Thyroid gland (tissue), 4 donors: ENCODE results near the gene URAD. TPM values are rescaled to one million over a fixed set of nuclear protein-coding genes. Genes with fewer than 3 reads are reported as not detected.

Experiments used
- DNase-seq, 2 donors: peaks; one replicate each; pipeline ENCODE4 v3.0.0-alpha.2; 2019
- H3K27ac ChIP-seq, 3 donors: fragments of 200-600 bp; sonication (generic); 1 replicate in 2 of 3; 2 replicates in 1 of 3; pipeline ENCODE4 v1.5.1; 2016 to 2019; ENCODE audit warnings: mild to moderate bottlenecking in 1 of 3, moderate library complexity in 1 of 3
- H3K27me3 ChIP-seq: fragments of 200-600 bp; sonication (generic); one replicate; pipeline ENCODE4 v1.5.1; 2019
- H3K36me3 ChIP-seq, 2 donors: fragments of 200-600 bp; sonication (generic); one replicate each; pipeline ENCODE4 v1.5.1; 2016 to 2019
- H3K4me1 ChIP-seq, 2 donors: fragments of 200-600 bp; sonication (generic); one replicate each; pipeline ENCODE4 v1.5.1; 2017 to 2019
- H3K4me3 ChIP-seq, 3 donors: fragments of 200-600 bp; sonication (generic); replicated peaks in 1 of 3; 1 replicate in 2 of 3; 2 replicates in 1 of 3; pipeline ENCODE4 v1.5.1; 2016; ENCODE audit warnings: mild to moderate bottlenecking in 1 of 3
- H3K9me3 ChIP-seq: fragments of 200-600 bp; sonication (generic); one replicate; pipeline ENCODE4 v1.5.1; 2017
- CTCF ChIP-seq, 6 experiments: fragments of 200-600 bp in 3 of 6; fragments of 450-650 bp in 3 of 6; sonication (generic) in 3 of 6; IDR thresholded peaks; one replicate each; pipeline ENCODE4 v1.5.1; 2016 to 2019; ENCODE audit warnings: antibody characterized with exemption in 6 of 6, mild to moderate bottlenecking in 2 of 6, inconsistent platforms in 1 of 6, moderate library complexity in 1 of 6
- POLR2A ChIP-seq, 2 donors: fragments of 450-650 bp; IDR thresholded peaks; one replicate each; pipeline ENCODE4 v1.6.1; 2017; ENCODE audit warnings: antibody characterized with exemption in 2 of 2, mild to moderate bottlenecking in 2 of 2, moderate library complexity in 1 of 2
- WGBS, 2 donors: methylation state at CpG; one replicate each; pipeline ENCODE4 v1.1.5; 2017; 5-methylcytosine and 5-hydroxymethylcytosine counted together
- intact Hi-C: fragments of 100-400 bp; cut with DNase I; formaldehyde crosslinking; loops from one replicate; pipeline ENCODE4 v1.15.1; 2023
- total RNA-seq, 4 donors: library from RNA; depleted of rRNA; stranded (reverse); fragments of >200 nt; gene quantifications; one replicate each; pipeline ENCODE4 v1.2.3, GENCODE V29; 2016

Gene URAD
- total RNA-seq, 4 donors from 2014 or later = not detected

- no peak overlapping the region for H3K27ac ChIP-seq
- peaks cover 18% of the 10 kb centered on the region for H3K27me3 ChIP-seq
- H3K9me3 ChIP-seq = no peaks in the 10 kb centered on the region
- H3K4me1 ChIP-seq = peaks cover 0 to 7% of the 10 kb centered on the region in 2 donors
- no peak for DNase-seq
- WGBS, 2 donors = 9 to 12% methylated on average over 7 of the region's 7 CpGs
- H3K4me3 ChIP-seq = no peak overlapping the region
- no peaks in the 10 kb centered on the region for H3K36me3 ChIP-seq
- TF ChIP-seq POLR2A (IDR thresholded peaks at IDR 0.05) (no peak), CTCF (IDR thresholded peaks at IDR 0.05) (no peak)
- intact Hi-C loops = no loop called here
Observed at GRCh38 chr13:27973961-27974662, 14.4 kb downstream of the URAD start.

DNA sequence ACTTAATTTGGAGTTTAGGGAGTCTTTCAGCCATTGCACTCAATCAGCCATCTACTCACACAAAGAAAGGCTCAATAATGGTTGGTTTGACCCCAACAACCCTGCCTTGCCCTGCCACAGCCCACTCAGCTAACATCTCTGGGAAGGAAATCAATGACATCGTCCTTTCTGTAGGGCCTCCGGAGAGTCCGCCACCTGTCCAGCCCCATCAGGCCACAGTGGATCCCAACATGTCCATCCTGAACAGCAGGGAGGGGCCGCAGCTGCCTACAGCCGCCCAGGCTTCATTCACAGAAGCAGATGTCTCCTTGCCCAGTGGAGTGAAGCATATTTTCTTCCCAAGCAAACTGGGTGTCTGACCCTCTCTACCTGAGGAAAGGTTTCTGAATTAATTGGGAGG, 15.2 kb downstream of the URAD start:
- peaks cover 20% of the 10 kb centered on the region for H3K27me3 ChIP-seq
- H3K27ac ChIP-seq = no peak overlapping the region
- WGBS, 2 donors = 17% methylated on average over 5 of the region's 5 CpGs; no CpG with 5 or more reads in 1 of the 2 donors
- H3K4me3 ChIP-seq = no peak overlapping the region
- intact Hi-C loops = no loop called here
- TF ChIP-seq POLR2A (IDR thresholded peaks at IDR 0.05) (no peak), CTCF (IDR thresholded peaks at IDR 0.05) (no peak)
- DNase-seq = no peak
- H3K4me1 ChIP-seq = peaks cover 0 to 12% of the 10 kb centered on the region in 2 donors
- no peaks in the 10 kb centered on the region for H3K36me3 ChIP-seq
- H3K9me3 ChIP-seq = no peaks in the 10 kb centered on the region

- Histone ChIP-seq H3K27me3 (peaks cover 17% of the 10 kb centered on the region), H3K4me3 (no peak overlapping the region), H3K4me1 (peaks cover 0 to 12% of the 10 kb centered on the region in 2 donors), H3K27ac (no peak overlapping the region), H3K9me3 (no peaks in the 10 kb centered on the region), H3K36me3 (no peaks in the 10 kb centered on the region)
- WGBS, 2 donors = 33 to 55% methylated on average over 1 to 2 of the region's 2 CpGs
- no peak for TF ChIP-seq CTCF (IDR thresholded peaks at IDR 0.05)
- TF ChIP-seq POLR2A (IDR thresholded peaks at IDR 0.05) = no peak
- DNase-seq = no peak
- intact Hi-C loops = no loop called here
Observed at GRCh38 chr13:27972478-27972820, 16.0 kb downstream of the URAD start.

GRCh38 chr13:27971776-27972477, 16.6 kb downstream of the URAD start:
- Histone ChIP-seq H3K27me3 (peaks cover 12% of the 10 kb centered on the region), H3K36me3 (no peaks in the 10 kb centered on the region), H3K27ac (no peak overlapping the region), H3K9me3 (no peaks in the 10 kb centered on the region), H3K4me3 (no peak overlapping the region), H3K4me1 (peaks cover 0 to 12% of the 10 kb centered on the region in 2 donors)
- DNase-seq = no peak
- TF ChIP-seq CTCF (IDR thresholded peaks at IDR 0.05) (no peak), POLR2A (IDR thresholded peaks at IDR 0.05) (no peak)
- 46 to 64% methylated on average over 5 to 6 of the region's 7 CpGs for WGBS, 2 donors
- intact Hi-C loops = no loop called here

- Histone ChIP-seq H3K36me3 (no peaks in the 10 kb centered on the region), H3K27me3 (peaks cover 15% of the 10 kb centered on the region), H3K4me1 (peaks cover 0 to 18% of the 10 kb centered on the region in 2 donors), H3K4me3 (no peak overlapping the region), H3K9me3 (no peaks in the 10 kb centered on the region), H3K27ac (no peak overlapping the region)
- WGBS, 2 donors = 28 to 33% methylated on average over 11 to 13 of the region's 13 CpGs
- no peak for DNase-seq
- TF ChIP-seq CTCF (IDR thresholded peaks at IDR 0.05) (no peak), POLR2A (IDR thresholded peaks at IDR 0.05) (no peak)
- intact Hi-C loops = no loop called here
Observed at GRCh38 chr13:27971236-27971645, 17.3 kb downstream of the URAD start.
